Measurements from ENCODE around the gene BIK. TPM values are rescaled to one million over a fixed set of nuclear protein-coding genes. Genes with fewer than 3 reads are reported as not detected.

BIK gene
- 3.7 TPM in 2 replicates for total RNA-seq (2014; rRNA removed; shearing (Covaris generic))

DNA sequence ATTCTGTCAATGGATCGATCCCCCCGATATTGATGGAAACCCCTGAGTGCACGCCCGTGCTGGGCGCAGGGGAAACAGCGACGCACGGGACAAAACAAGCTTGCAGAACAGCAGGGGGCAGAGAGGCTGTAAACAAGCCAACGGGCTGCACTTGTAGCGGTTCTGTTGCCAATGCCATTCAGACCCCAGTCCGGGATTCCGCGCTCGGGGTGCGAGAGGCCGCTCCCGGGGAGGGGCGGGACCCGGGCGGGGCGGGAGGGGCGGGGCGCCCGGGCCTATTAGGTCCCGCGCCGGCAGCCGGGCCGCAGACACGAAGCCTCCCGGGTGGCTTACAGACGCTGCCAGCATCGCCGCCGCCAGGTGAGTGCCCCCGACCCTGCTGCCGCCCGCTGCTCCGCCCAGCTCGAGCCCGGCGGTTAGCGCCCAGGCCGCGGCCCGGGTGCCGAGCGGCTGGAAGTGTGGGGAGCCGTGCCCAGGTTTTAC lies at the start of gene BIK:
BIK (plus strand) TSS at position 307 of the 483 bp plus-strand sequence. CDS start 13,273 bp downstream, outside the sequence.

DNA sequence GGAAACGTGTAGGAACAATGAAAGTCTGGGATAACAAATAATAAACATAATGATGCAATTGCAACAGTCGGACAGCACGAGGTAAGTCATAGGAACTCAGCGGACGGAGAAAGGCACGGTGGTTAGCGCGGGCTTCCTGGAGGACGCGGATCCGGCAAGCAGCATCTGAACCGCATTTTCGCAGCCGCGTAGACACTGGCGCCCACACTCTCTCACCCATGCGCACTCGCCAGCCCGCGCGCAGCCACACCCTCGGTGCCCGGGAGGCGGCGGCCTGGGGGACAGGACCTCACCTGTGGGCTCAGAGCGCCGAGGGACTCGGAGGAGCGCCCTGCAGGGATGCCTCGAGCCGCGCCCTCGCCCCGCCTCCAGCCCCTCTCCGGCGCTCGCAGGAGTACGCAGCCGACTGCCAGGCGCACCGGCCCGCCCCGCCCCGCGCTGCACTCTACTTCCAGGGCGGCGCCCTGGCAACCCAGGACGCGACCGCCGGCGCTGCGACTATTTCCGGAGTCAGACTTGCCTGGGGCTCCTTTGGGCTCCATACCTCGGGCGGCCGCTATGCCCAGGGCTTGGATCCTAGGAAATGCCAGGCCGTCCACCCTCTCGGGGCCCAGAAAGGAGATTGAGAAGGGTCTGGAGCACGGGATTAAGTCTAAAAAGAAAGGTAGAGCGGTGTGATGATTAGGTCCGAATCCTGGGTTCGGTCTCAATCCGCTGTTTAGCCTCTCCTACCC lies 21.4 kb upstream of the BIK start, which contains the start of gene TTLL1:
TTLL1 (minus strand) TSS at position 408 of the 734 bp plus-strand sequence. CDS start 13,805 bp downstream, outside the sequence.

GRCh38 chr22:43142880-43143562 lies 32.5 kb downstream of the BIK start, which contains the start of gene MCAT:
MCAT (minus strand) TSS chr22:43143398; CDS start chr22:43143348, 50 bp downstream.

GRCh38 chr22:43151251-43152002 lies 40.9 kb downstream of the BIK start, which contains the start of gene TSPO:
TSPO (plus strand) TSS chr22:43151559; CDS start chr22:43159239, 7,680 bp downstream.

Other genes with a start within 250 kb of the BIK start
- gene PACSIN2, start 95.6 kb upstream of the BIK start, total RNA-seq (2014; rRNA removed; shearing (Covaris generic)) = 29.9 and 32.2 TPM in 2 replicates
- gene TTLL1, start 21.4 kb upstream of the BIK start, total RNA-seq (2014; rRNA removed; shearing (Covaris generic)) = 4.3 and 5.7 TPM in 2 replicates
- 20.6 and 22.6 TPM in 2 replicates for gene MCAT, start 32.6 kb downstream of the BIK start, total RNA-seq (2014; rRNA removed; shearing (Covaris generic))
- gene TSPO, start 40.8 kb downstream of the BIK start, total RNA-seq (2014; rRNA removed; shearing (Covaris generic)) = 236 and 274 TPM in 2 replicates
- gene TTLL12, start 76.4 kb downstream of the BIK start, total RNA-seq (2014; rRNA removed; shearing (Covaris generic)) = 48.8 and 55.0 TPM in 2 replicates
- not detected in 2 replicates for gene SCUBE1, start 232.6 kb downstream of the BIK start, total RNA-seq (2014; rRNA removed; shearing (Covaris generic))